Tongue (tissue), 2 donors: ENCODE results near the gene TUBG1. TPM values are rescaled to one million over a fixed set of nuclear protein-coding genes. Genes with fewer than 3 reads are reported as not detected.
A peak's percentile ranks its signal among the peaks of the same experiment; 100 is the strongest.

Experiments
- DNase-seq: peaks from one replicate; pipeline ENCODE4 v3.0.0-alpha.2; 2015
- total RNA-seq: library from RNA; depleted of rRNA; stranded (reverse); fragments of >200 nt; gene quantifications from one replicate; pipeline ENCODE4 v1.2.3, GENCODE V29; 2014

Gene TUBG1
- total RNA-seq: 21.1 TPM

- DNase-seq: peak; percentile 100
Observed at GRCh38 chr17:42609182-42609813, at the start of gene TUBG1, which contains the start of gene RETREG3. TSS of gene TUBG1 (plus strand) at chr17:42609683. CDS start at chr17:42609738, 55 bp downstream. TSS of gene RETREG3 (minus strand) at chr17:42609374. CDS start at chr17:42609324, 50 bp downstream.

GRCh38 chr17:42560246-42560645 lies 49.2 kb upstream of the TUBG1 start:
- DNase-seq: no peak

DNA sequence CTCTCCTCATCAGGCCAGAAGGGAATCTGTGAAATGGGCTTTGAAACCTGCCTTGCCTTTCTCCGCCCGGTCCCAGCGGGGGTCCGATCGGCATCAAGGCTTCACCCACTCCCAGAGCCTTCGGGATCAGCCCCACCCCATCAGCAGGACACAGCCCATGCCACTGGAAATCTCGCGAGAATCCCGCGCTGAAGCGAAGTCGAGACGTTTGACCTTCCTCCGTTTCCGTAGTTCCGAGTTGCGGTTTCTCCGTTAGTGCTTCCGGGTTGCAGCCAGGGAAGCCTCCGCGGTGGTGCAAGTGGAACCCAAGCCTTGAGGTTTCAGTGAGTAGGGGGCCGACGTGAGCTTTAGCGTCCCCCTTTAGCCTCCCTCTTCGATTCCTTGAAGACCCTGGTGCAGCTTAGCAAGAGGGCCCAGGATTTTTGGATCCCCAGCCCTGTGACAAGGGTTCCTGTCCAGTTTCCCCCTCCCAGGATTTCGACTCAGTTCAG lies 47.5 kb upstream of the TUBG1 start, which contains the start of gene COASY:
Gene COASY (plus strand): TSS at position 252 of the 491 bp plus-strand sequence. CDS start 475 bp downstream, outside the sequence.
- DNase-seq: peak; percentile 99

- DNase-seq: no peak
Observed at GRCh38 chr17:42562388-42563142, 46.9 kb upstream of the TUBG1 start.

GRCh38 chr17:42563143-42563509 lies 46.4 kb upstream of the TUBG1 start:
- DNase-seq: no peak

DNA sequence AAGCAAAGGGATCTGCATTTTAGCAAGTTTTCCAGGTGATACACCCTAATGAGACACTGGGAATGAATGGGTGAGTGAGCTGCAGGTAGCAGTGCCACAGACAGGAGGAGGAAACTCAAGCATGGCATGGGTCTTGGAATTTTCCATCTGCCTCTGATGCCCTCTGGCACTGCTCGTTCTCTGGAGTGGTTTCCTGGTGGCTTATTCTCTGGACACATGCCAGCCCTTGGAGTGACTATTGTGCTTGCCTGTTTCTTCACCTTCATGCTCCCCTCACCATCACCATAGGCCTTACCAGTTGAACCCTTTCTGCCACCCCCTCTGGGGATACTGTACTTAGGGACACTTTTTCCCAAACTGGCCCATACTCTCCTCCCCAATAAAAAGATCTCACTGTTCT lies 45.9 kb upstream of the TUBG1 start:
- no peak for DNase-seq

DNA sequence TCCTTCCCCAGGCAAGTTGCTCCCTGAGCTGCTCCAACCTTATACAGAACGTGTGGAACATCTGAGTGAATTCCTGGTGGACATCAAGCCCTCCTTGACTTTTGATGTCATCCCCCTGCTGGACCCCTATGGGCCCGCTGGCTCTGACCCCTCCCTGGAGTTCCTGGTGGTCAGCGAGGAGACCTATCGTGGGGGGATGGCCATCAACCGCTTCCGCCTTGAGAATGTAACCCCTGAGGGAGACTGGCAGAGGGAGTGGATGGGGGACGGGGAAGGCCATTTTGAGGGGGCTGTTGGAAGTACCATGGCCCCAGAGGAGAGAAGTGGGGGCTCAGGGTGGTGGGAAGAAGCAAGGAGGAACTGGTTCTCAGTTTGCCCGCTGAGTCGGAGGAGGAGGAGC lies 45.5 kb upstream of the TUBG1 start:
- DNase-seq: no peak

DNA sequence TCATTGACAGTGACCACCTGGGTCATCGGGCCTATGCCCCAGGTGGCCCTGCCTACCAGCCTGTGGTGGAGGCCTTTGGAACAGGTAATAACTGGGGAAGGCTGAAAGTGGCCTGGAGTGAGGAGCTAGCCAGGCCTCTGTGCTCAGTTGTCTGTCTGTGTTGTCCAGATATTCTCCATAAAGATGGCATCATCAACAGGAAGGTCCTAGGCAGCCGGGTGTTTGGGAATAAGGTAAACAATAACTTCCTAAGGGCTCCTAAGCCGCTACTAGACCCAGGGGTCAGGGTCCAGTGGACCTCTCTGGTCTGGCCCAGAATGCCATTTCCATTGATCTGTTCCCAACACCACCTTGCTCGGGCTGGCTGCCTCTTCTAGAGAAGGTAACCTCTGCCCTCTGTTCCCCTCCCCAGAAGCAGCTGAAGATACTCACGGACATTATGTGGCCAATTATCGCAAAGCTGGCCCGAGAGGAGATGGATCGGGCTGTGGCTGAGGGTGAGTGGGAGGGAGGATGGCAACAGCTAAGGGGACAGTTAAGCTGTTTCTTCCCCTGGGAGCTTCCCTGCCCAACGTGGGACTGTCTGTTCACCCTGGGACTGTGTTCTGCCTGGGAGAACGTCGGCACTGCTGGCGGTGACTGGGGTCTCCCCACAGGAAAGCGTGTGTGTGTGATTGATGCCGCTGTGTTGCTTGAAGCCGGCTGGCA lies 44.5 kb upstream of the TUBG1 start:
- no peak for DNase-seq

GRCh38 chr17:42565523-42566214 lies 43.8 kb upstream of the TUBG1 start:
- DNase-seq: no peak

DNA sequence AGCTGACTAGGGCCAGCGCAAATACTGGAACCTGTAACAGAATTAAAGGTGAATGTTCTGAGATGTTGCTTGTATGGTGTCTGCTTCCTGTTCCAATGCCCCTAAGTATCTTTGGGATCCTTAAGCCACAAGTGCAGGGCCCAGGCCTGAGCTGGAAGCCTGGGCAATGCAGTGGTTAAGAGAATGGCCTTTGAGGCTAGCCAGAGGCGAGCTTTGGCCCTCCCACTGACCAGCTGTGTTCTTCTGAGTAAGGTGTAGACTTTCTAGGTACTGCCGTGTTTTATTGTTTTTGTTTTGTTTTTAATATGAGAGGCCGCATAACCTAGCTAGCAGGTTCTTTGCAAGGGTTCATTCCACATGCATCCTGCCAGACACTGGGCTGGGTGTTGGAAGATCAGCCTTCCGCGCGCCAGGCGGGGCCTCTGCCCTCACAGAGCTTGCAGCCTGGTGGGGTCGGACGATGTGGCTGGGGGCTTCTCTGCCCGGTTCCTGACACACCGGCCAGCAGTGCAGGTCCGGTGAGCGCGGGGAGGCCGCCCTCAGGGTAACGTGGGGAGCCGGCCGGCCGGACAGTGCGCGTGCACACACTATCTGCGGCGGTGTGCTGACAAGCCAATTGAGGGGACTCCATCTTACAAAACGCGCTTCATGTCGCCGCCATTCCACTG lies 43.1 kb upstream of the TUBG1 start:
- DNase-seq: no peak

- DNase-seq: peak; percentile 97
Observed at GRCh38 chr17:42566883-42567573, 42.5 kb upstream of the TUBG1 start, which contains the start of gene MLX. TSS of gene MLX (plus strand) at chr17:42567100. CDS start at chr17:42567125, 25 bp downstream.

DNA sequence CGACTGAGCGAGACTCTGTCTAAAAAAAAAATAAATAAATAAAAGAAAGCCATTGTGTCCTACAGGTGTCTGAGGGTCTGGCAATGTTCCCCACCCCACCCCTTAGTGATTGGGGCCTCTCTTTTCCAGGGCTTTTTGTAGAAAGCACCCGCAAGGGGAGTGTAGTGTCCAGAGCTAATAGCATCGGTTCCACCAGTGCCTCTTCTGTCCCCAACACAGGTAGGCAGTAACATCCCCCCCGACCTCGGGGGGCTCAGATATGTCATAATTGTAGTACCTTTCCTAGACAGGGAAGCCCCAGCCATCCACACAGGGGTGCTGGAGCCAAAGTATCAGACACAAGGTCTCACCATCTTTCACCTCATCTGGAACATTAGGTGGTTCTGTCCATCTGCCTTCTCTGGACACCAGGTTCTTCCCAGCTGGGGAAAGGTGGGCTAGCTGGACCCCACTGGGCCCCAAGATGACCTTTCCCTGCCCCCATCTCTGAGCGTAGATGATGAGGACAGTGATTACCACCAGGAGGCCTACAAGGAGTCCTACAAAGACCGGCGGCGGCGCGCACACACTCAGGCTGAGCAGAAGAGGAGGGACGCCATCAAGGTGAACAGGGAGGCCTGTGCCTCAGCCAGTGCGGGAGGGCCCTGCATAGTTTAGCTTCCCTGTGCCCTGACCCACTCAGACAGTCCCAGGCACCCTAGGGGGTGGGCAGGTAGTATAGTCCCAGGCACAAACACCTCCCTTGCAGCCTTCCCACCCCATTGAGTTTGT lies 41.0 kb upstream of the TUBG1 start:
- DNase-seq: no peak

DNA sequence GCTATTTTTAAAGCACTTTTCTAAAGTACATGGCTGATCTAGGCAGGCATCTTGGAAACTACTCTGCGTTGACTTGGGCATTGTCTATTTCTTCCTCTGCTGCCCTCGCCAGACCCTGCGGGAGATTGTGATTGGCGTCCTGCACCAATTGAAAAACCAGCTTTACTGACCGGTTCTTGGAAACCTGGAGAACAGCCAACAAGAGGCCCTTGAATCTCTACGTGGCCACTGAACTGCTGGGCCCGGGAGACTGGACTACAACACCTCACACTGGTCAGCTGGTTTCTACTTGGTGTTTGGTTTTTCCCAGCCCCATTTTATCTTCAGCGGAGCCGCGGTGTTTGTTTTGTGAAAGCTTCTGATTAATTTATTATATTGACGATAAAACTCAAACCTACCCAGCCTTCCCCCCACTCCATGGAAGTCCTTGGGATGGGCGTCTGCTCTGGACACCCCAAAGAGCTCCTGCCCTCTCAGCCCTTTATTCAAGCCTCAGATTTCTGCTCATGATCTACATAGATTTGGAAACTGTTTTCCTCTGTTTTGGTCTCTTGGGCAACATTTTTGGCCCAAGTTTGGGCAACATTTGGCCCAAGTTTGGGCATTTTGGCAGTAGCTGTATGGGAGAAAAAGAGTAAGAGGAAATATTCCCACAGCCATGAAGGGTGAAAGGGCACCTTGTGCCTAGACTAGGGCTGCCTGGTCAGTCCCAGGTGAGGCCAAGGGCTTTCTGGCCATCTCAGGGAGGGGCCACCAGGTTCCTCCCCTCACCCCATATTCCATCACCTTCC lies 37.9 kb upstream of the TUBG1 start:
- DNase-seq: no peak

GRCh38 chr17:42573095-42573494 lies 36.4 kb upstream of the TUBG1 start:
- no peak for DNase-seq

- no peak for DNase-seq
Observed at GRCh38 chr17:42574463-42574862, 35.0 kb upstream of the TUBG1 start.

DNA sequence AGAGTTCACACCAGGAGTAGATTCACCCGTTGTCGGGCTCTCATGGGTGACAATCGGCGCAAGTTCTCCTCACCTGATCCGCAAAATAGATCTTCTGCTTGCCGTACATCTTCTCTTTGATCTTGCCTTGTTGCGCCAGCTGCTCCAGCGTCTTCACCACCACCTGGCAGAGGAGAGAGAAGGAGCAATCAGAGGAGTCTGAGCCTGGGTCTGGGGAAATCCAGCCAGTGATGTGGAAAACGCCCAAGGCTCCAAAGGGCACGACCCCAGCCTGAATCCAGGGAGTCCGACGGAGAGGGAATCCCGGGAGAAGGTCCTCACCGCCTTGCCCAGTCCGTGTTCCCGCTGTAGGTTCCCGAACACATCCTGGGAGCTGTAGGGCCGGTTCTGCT lies 32.3 kb upstream of the TUBG1 start:
- no peak for DNase-seq

DNA sequence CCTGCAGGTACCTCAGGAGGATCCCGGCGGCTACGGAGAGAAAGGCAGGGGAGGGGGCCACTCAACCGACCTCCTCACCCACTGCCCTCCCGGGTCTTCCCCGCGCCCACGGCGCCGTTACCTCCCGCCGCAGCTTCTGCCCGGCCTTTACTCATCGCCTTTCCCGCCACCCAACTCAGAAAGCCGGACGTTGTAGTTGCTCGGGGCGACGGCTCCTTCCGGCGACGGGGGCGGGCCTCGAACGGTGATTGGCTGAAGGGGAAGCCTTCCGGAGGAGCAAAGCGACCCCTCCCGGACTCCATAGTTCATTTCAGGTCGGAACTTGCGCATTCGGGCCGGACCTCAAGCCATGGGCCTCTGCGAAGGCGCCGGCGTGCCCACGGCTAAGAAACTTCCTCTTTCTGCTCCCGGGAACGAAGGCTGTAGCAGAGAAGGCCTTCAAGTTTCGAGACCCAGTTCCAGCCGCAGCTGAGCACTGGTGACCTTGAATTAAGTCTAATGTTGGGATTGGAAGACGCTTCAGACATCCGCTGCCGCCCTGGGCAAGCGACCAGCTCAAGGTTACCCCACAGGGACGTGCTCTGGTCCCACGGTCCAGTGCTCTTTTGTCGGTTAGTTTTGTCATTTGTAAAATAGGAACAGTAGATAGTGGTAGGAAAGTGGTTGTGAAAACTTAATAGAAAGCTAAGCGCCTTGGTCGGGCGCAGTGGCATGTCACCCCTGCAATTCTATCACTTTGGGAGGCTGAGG lies 31.8 kb upstream of the TUBG1 start, which contains the start of gene PSMC3IP:
Gene PSMC3IP (minus strand): TSS at position 198 of the 750 bp plus-strand sequence. CDS start 43 bp downstream, at position 155.
- DNase-seq: peak; percentile 98

GRCh38 chr17:42578282-42578869 lies 31.1 kb upstream of the TUBG1 start:
- DNase-seq: peak; percentile 90
